Amniotic epithelial cell (primary cell): ENCODE results near the gene RELL1.

ENCODE experiments used
- DNase-seq: peaks from one replicate; pipeline ENCODE4 v3.0.0-alpha.2; 2010; ENCODE audit warnings: low read depth

Gene RELL1

GRCh38 chr4:37599092-37599790, 86.9 kb downstream of the RELL1 start:
- no peak for DNase-seq

GRCh38 chr4:37597034-37597433, 89.1 kb downstream of the RELL1 start:
- peak; percentile 31 for DNase-seq

GRCh38 chr4:37595875-37596680, 90.1 kb downstream of the RELL1 start:
- peak; percentile 47 for DNase-seq

GRCh38 chr4:37594099-37594498, 92.1 kb downstream of the RELL1 start:
- no peak for DNase-seq

GRCh38 chr4:37591349-37591748, 94.8 kb downstream of the RELL1 start:
- no peak for DNase-seq

- DNase-seq: no peak
Observed at GRCh38 chr4:37590016-37590415, 96.2 kb downstream of the RELL1 start.

GRCh38 chr4:37588150-37588549, 98.0 kb downstream of the RELL1 start:
- no peak for DNase-seq

GRCh38 chr4:37586194-37586593, 100.0 kb downstream of the RELL1 start:
- no peak for DNase-seq

- DNase-seq: no peak
Observed at GRCh38 chr4:37584493-37585060, 101.6 kb downstream of the RELL1 start.

GRCh38 chr4:37584071-37584470, 102.1 kb downstream of the RELL1 start:
- no peak for DNase-seq

GRCh38 chr4:37573566-37573965, 112.6 kb downstream of the RELL1 start:
- DNase-seq: no peak

GRCh38 chr4:37568489-37568888, 117.7 kb downstream of the RELL1 start:
- no peak for DNase-seq

- DNase-seq: peak; percentile 53
Observed at GRCh38 chr4:37567836-37568235, 118.3 kb downstream of the RELL1 start.

- DNase-seq: peak; percentile 21
Observed at GRCh38 chr4:37562592-37562991, 123.6 kb downstream of the RELL1 start.

- DNase-seq: peak; percentile 69
Observed at GRCh38 chr4:37561803-37562207, 124.4 kb downstream of the RELL1 start.

- DNase-seq: no peak
Observed at GRCh38 chr4:37561196-37561802, 124.9 kb downstream of the RELL1 start.
